DND-41 (cell line): Measurements from ENCODE around the gene MORN1.

Experiments used
- EZH2 ChIP-seq: IDR thresholded peaks from 3 replicates; pipeline ENCODE4 v1.6.1; 2012; ENCODE audit warnings: borderline replicate concordance, low read depth, mild to moderate bottlenecking, moderate library complexity, low read length, inconsistent platforms; ENCODE audit not compliant: severe bottlenecking
- TF ChIP-seq, protein P1 (sequence below): IDR thresholded peaks from 2 replicates; pipeline ENCODE4 v1.5.1; 2012; ENCODE audit warnings: borderline replicate concordance, low read length, moderate library complexity, mild to moderate bottlenecking; ENCODE audit not compliant: poor library complexity, severe bottlenecking; ENCODE audit errors: extremely low read depth

DNA sequence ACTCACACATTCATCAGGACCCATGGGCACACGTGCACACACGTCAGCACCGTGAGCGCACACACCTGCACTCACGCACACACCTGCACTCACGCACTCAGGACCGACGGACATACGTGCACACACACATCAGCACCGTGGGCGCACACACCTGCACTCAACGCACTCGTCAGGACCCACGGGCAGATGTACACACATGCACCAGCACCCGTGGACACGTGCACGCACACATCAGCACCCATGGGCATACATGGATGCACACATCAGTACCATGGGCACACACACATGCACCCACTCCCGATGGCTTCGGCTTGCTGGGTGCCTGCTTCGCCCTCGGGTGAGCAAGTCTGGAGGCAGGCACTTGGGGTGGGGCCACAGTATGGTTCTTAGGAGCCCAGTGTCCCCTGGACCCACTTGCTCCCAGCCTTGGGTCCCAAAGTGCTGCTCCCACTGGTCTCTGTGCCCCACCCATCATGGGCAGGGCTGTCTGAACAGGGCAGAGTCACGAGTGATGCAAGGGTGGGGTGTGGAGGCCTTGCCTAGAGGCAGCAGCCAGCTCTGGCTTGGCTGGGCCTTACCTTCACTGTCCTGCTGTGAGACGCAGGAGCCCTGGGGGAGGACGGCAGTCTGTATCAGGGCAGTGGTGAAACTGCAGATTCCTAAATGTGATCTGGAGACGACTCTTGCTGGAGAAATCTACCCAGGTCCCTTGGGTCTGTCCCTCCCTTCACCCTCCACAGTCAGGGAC is 113.4 kb downstream of the MORN1 start:
- TF ChIP-seq EZH2, result no peak
- TF ChIP-seq, protein P1, sequence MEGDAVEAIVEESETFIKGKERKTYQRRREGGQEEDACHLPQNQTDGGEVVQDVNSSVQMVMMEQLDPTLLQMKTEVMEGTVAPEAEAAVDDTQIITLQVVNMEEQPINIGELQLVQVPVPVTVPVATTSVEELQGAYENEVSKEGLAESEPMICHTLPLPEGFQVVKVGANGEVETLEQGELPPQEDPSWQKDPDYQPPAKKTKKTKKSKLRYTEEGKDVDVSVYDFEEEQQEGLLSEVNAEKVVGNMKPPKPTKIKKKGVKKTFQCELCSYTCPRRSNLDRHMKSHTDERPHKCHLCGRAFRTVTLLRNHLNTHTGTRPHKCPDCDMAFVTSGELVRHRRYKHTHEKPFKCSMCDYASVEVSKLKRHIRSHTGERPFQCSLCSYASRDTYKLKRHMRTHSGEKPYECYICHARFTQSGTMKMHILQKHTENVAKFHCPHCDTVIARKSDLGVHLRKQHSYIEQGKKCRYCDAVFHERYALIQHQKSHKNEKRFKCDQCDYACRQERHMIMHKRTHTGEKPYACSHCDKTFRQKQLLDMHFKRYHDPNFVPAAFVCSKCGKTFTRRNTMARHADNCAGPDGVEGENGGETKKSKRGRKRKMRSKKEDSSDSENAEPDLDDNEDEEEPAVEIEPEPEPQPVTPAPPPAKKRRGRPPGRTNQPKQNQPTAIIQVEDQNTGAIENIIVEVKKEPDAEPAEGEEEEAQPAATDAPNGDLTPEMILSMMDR, result no peak
